Activated CD4-positive, alpha-beta T cell treated with anti-CD3 and anti-CD28 coated beads, Interleukin-2, amount 10 ng/mL, durations not matched to agents 7 days and 5 days (primary cell): ENCODE results near the gene CLASP2. TPM values are rescaled to one million over a fixed set of nuclear protein-coding genes. Genes with fewer than 3 reads are reported as not detected.

Source experiments
- CTCF ChIA-PET: fragments of 350-600 bp; sonication (Branson Sonifier 250); formaldehyde crosslinking; loops from one replicate; lab custom pipeline; 2021; ENCODE audit warnings: antibody characterized with exemption; lab: Charles Lee
- POLR2A ChIA-PET: fragments of 350-600 bp; sonication (Branson Sonifier 250); formaldehyde crosslinking; loops from one replicate; lab custom pipeline; 2021; ENCODE audit warnings: antibody characterized with exemption; lab: Charles Lee
- DNase-seq: peaks from one replicate; pipeline ENCODE4 v3.0.0-alpha.2; 2020
- H3K27ac Mint-ChIP-seq: one replicate; pipeline ENCODE4 v1.8.0; 2021; ENCODE audit warnings: mild to moderate bottlenecking, moderate library complexity, mixed read lengths
- H3K27me3 Mint-ChIP-seq: one replicate; pipeline ENCODE4 v1.8.0; 2021; ENCODE audit warnings: mixed read lengths
- H3K36me3 Mint-ChIP-seq: one replicate; pipeline ENCODE4 v1.8.0; 2021; ENCODE audit warnings: low read depth, mixed read lengths
- H3K4me1 Mint-ChIP-seq: one replicate; pipeline ENCODE4 v1.8.0; 2021; ENCODE audit warnings: mixed read lengths
- H3K4me3 Mint-ChIP-seq: one replicate; pipeline ENCODE4 v1.8.0; 2021; ENCODE audit warnings: mild to moderate bottlenecking, moderate library complexity, mixed read lengths
- H3K9me3 Mint-ChIP-seq: one replicate; pipeline ENCODE4 v1.8.0; 2021; ENCODE audit warnings: mixed read lengths
- total RNA-seq, 2 experiments: library from RNA; stranded (reverse); gene quantifications; one replicate each; pipeline ENCODE4 v1.2.3, GENCODE V29; 2021

CLASP2 gene
- total RNA-seq, 2 experiments from 2014 or later: 45.0 to 54.8 TPM

GRCh38 chr3:33650495-33650894 is 67.6 kb downstream of the CLASP2 start:
- Mint-ChIP-seq H3K27me3 (no peaks in the 10 kb centered on the region), H3K4me1 (peaks cover 9% of the 10 kb centered on the region), H3K36me3 (peaks cover 7% of the 10 kb centered on the region), H3K9me3 (no peaks in the 10 kb centered on the region), H3K27ac (no peak overlapping the region), H3K4me3 (no peak overlapping the region)
- POLR2A ChIA-PET: no interaction called here
- CTCF ChIA-PET: no interaction called here
- DNase-seq: no peak

- no peak for DNase-seq
- Mint-ChIP-seq H3K4me3 (no peak overlapping the region), H3K9me3 (no peaks in the 10 kb centered on the region), H3K36me3 (peaks cover 7% of the 10 kb centered on the region), H3K27ac (no peak overlapping the region), H3K4me1 (peaks cover 9% of the 10 kb centered on the region), H3K27me3 (no peaks in the 10 kb centered on the region)
- ChIA-PET POLR2A (no interaction called here), CTCF (no interaction called here)
Observed at GRCh38 chr3:33648793-33649192, 69.3 kb downstream of the CLASP2 start.

GRCh38 chr3:33646406-33646805 is 71.6 kb downstream of the CLASP2 start:
- Mint-ChIP-seq H3K27me3 (no peaks in the 10 kb centered on the region), H3K4me1 (peaks cover 9% of the 10 kb centered on the region), H3K36me3 (peaks cover 6% of the 10 kb centered on the region), H3K4me3 (no peak overlapping the region), H3K9me3 (no peaks in the 10 kb centered on the region), H3K27ac (no peak overlapping the region)
- DNase-seq: no peak
- ChIA-PET CTCF (interaction anchor here (0.7 to 1.1 kb wide), 3 partner anchors 208 to 539 kb away, joined by 3 to 4 read pairs (median 4); no protein-coding TSS in a partner anchor), POLR2A (no interaction called here)

- peak; percentile 60 for DNase-seq
- Mint-ChIP-seq H3K27ac (peak overlapping the region; percentile 10), H3K4me3 (peak overlapping the region; percentile 49), H3K36me3 (peaks cover 3% of the 10 kb centered on the region), H3K27me3 (no peaks in the 10 kb centered on the region), H3K9me3 (no peaks in the 10 kb centered on the region), H3K4me1 (peaks cover 9% of the 10 kb centered on the region)
- ChIA-PET CTCF (interaction anchor here (1.1 to 1.5 kb wide), 4 partner anchors 8 to 142 kb away, joined by 3 to 6 read pairs (median 4); no protein-coding TSS in a partner anchor), POLR2A (no interaction called here)
Observed at GRCh38 chr3:33645060-33645647, 72.9 kb downstream of the CLASP2 start.

GRCh38 chr3:33644582-33644981 is 73.5 kb downstream of the CLASP2 start:
- H3K27ac Mint-ChIP-seq: no peak overlapping the region
- no peak for DNase-seq
- POLR2A ChIA-PET: no interaction called here
- peaks cover 9% of the 10 kb centered on the region for H3K4me1 Mint-ChIP-seq
- no peaks in the 10 kb centered on the region for H3K27me3 Mint-ChIP-seq
- peaks cover 3% of the 10 kb centered on the region for H3K36me3 Mint-ChIP-seq
- no peaks in the 10 kb centered on the region for H3K9me3 Mint-ChIP-seq
- CTCF ChIA-PET: interaction anchor here (1.1 to 1.5 kb wide), 3 partner anchors 8 to 143 kb away, joined by 3 to 6 read pairs (median 4); no protein-coding TSS in a partner anchor
- no peak overlapping the region for H3K4me3 Mint-ChIP-seq

GRCh38 chr3:33642806-33643205 is 75.2 kb downstream of the CLASP2 start:
- no peak for DNase-seq
- no peaks in the 10 kb centered on the region for H3K27me3 Mint-ChIP-seq
- CTCF ChIA-PET: interaction anchor here (0.6 to 1.5 kb wide), 2 partner anchors 144 to 177 kb away, joined by 3 to 4 read pairs; no protein-coding TSS in a partner anchor
- H3K4me1 Mint-ChIP-seq: peaks cover 9% of the 10 kb centered on the region
- no peak overlapping the region for H3K4me3 Mint-ChIP-seq
- H3K9me3 Mint-ChIP-seq: no peaks in the 10 kb centered on the region
- no peak overlapping the region for H3K27ac Mint-ChIP-seq
- POLR2A ChIA-PET: no interaction called here
- H3K36me3 Mint-ChIP-seq: peaks cover 1% of the 10 kb centered on the region

GRCh38 chr3:33639889-33640288 is 78.2 kb downstream of the CLASP2 start:
- H3K27ac Mint-ChIP-seq: no peak overlapping the region
- H3K36me3 Mint-ChIP-seq: peaks cover 1% of the 10 kb centered on the region
- H3K4me3 Mint-ChIP-seq: no peak overlapping the region
- POLR2A ChIA-PET: no interaction called here
- H3K9me3 Mint-ChIP-seq: no peaks in the 10 kb centered on the region
- CTCF ChIA-PET: no interaction called here
- no peak for DNase-seq
- no peaks in the 10 kb centered on the region for H3K27me3 Mint-ChIP-seq
- peaks cover 2% of the 10 kb centered on the region for H3K4me1 Mint-ChIP-seq

GRCh38 chr3:33637482-33637881 is 80.6 kb downstream of the CLASP2 start:
- ChIA-PET POLR2A (no interaction called here), CTCF (interaction anchor here (1.6 kb wide), 2 partner anchors 8 to 150 kb away, joined by 4 to 6 read pairs; no protein-coding TSS in a partner anchor)
- Mint-ChIP-seq H3K27me3 (no peaks in the 10 kb centered on the region), H3K4me3 (no peak overlapping the region), H3K27ac (no peak overlapping the region), H3K36me3 (no peaks in the 10 kb centered on the region), H3K4me1 (peaks cover 2% of the 10 kb centered on the region), H3K9me3 (no peaks in the 10 kb centered on the region)
- DNase-seq: no peak

- Mint-ChIP-seq H3K27me3 (no peaks in the 10 kb centered on the region), H3K9me3 (no peaks in the 10 kb centered on the region), H3K27ac (no peak overlapping the region), H3K4me3 (no peak overlapping the region), H3K36me3 (no peaks in the 10 kb centered on the region), H3K4me1 (peaks cover 2% of the 10 kb centered on the region)
- ChIA-PET POLR2A (no interaction called here), CTCF (interaction anchor here (1.6 kb wide), 2 partner anchors 9 to 151 kb away, joined by 4 to 6 read pairs; no protein-coding TSS in a partner anchor)
- peak; percentile 13 for DNase-seq
Observed at GRCh38 chr3:33636125-33636850, 81.8 kb downstream of the CLASP2 start.

- ChIA-PET CTCF (no interaction called here), POLR2A (no interaction called here)
- H3K27me3 Mint-ChIP-seq: no peaks in the 10 kb centered on the region
- no peak for DNase-seq
- no peak overlapping the region for H3K4me3 Mint-ChIP-seq
- H3K4me1 Mint-ChIP-seq: peaks cover 2% of the 10 kb centered on the region
- H3K27ac Mint-ChIP-seq: no peak overlapping the region
- no peaks in the 10 kb centered on the region for H3K9me3 Mint-ChIP-seq
- H3K36me3 Mint-ChIP-seq: no peaks in the 10 kb centered on the region
Observed at GRCh38 chr3:33634262-33634661, 83.8 kb downstream of the CLASP2 start.

- H3K4me1 Mint-ChIP-seq: no peaks in the 10 kb centered on the region
- no peaks in the 10 kb centered on the region for H3K36me3 Mint-ChIP-seq
- no peak overlapping the region for H3K4me3 Mint-ChIP-seq
- CTCF ChIA-PET: interaction anchor here (0.9 to 1.2 kb wide), 2 partner anchors 9 to 142 kb away, joined by 3 to 5 read pairs; no protein-coding TSS in a partner anchor
- no peaks in the 10 kb centered on the region for H3K9me3 Mint-ChIP-seq
- no peak for DNase-seq
- H3K27me3 Mint-ChIP-seq: no peaks in the 10 kb centered on the region
- POLR2A ChIA-PET: no interaction called here
- no peak overlapping the region for H3K27ac Mint-ChIP-seq
Observed at GRCh38 chr3:33629219-33629618, 88.8 kb downstream of the CLASP2 start.

GRCh38 chr3:33624756-33625155 is 93.3 kb downstream of the CLASP2 start:
- Mint-ChIP-seq H3K36me3 (peaks cover 4% of the 10 kb centered on the region), H3K4me3 (no peak overlapping the region), H3K4me1 (no peaks in the 10 kb centered on the region), H3K27me3 (no peaks in the 10 kb centered on the region), H3K9me3 (no peaks in the 10 kb centered on the region), H3K27ac (no peak overlapping the region)
- DNase-seq: no peak
- ChIA-PET POLR2A (no interaction called here), CTCF (no interaction called here)

GRCh38 chr3:33613041-33613440 is 105.0 kb downstream of the CLASP2 start:
- no peak overlapping the region for H3K27ac Mint-ChIP-seq
- no peaks in the 10 kb centered on the region for H3K27me3 Mint-ChIP-seq
- H3K36me3 Mint-ChIP-seq: peaks cover 8% of the 10 kb centered on the region
- H3K9me3 Mint-ChIP-seq: no peaks in the 10 kb centered on the region
- H3K4me1 Mint-ChIP-seq: no peaks in the 10 kb centered on the region
- CTCF ChIA-PET: no interaction called here
- no peak for DNase-seq
- no peak overlapping the region for H3K4me3 Mint-ChIP-seq
- POLR2A ChIA-PET: no interaction called here
